Nephron progenitor cell (in vitro differentiated cells): ENCODE data around the gene OR51L1.
"Not testable (repeated sequence)": the region's sequence is repeated elsewhere in the genome, so short reads cannot be mapped to it uniquely, and the experiment has no call there.

Source experiments
- DNase-seq: peaks from one replicate; pipeline ENCODE4 v3.0.0; 2021
- H3K27ac Mint-ChIP-seq: 2 replicates; pipeline ENCODE4 v1.8.0; 2021; ENCODE audit warnings: mild to moderate bottlenecking, moderate library complexity, mixed read lengths
- H3K27me3 Mint-ChIP-seq: 2 replicates; pipeline ENCODE4 v1.8.0; 2021; ENCODE audit warnings: mild to moderate bottlenecking, low read depth, mixed read lengths; ENCODE audit not compliant: poor library complexity
- H3K36me3 Mint-ChIP-seq: 2 replicates; pipeline ENCODE4 v1.8.0; 2021; ENCODE audit warnings: low read depth, mixed read lengths
- H3K4me1 Mint-ChIP-seq: 2 replicates; pipeline ENCODE4 v1.8.0; 2021; ENCODE audit warnings: mixed read lengths
- H3K4me3 Mint-ChIP-seq: 2 replicates; pipeline ENCODE4 v1.8.0; 2021; ENCODE audit warnings: mild to moderate bottlenecking, moderate library complexity, mixed read lengths
- H3K9me3 Mint-ChIP-seq: 2 replicates; pipeline ENCODE4 v1.8.0; 2021; ENCODE audit warnings: mild to moderate bottlenecking, moderate library complexity, mixed read lengths
- CTCF ChIP-seq: fragments of 200-600 bp; sonication (generic); IDR thresholded peaks from 2 replicates; pipeline ENCODE4 v1.5.0; 2021; ENCODE audit warnings: antibody characterized with exemption

The OR51L1 gene, protein sequence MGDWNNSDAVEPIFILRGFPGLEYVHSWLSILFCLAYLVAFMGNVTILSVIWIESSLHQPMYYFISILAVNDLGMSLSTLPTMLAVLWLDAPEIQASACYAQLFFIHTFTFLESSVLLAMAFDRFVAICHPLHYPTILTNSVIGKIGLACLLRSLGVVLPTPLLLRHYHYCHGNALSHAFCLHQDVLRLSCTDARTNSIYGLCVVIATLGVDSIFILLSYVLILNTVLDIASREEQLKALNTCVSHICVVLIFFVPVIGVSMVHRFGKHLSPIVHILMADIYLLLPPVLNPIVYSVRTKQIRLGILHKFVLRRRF

GRCh38 chr11:4994551-4994950, at the start of gene OR51L1:
TSS of gene OR51L1 (plus strand) at chr11:4994851. CDS start at chr11:4998983, 4,132 bp downstream.
- H3K4me1 Mint-ChIP-seq, result peaks cover 4% of the 10 kb centered on the region
- H3K9me3 Mint-ChIP-seq, result no peaks in the 10 kb centered on the region
- H3K4me3 Mint-ChIP-seq, result no peak within 1 kb of the TSS
- no peak within 1 kb of the TSS for H3K27ac Mint-ChIP-seq
- peaks cover 9% of the 10 kb centered on the region for H3K27me3 Mint-ChIP-seq
- H3K36me3 Mint-ChIP-seq, result no peaks in the 10 kb centered on the region
- no peak for DNase-seq
- no peak for TF ChIP-seq CTCF

DNA sequence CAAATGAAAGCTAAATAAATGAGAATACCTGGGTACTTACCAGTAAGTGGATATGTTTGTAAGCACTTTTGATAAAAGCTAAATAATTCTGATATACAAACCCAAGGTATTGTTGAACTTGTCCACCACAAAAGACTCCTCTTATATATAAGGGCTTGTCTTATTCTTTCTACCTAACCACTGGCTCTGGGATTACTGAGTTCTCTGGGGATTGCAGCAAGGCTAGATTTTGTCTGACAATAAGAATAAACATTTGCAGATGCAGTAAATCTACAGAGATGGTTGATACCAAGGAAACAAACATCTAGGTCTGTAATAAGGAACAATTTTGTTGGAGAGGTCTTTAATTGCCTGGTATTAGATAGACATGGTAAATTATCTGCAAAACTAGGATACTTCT, 47.1 kb upstream of the OR51L1 start, which contains the start of gene OR51A4:
TSS of gene OR51A4 (minus strand) at position 101 of the 400 bp plus-strand sequence. CDS start 505 bp downstream, outside the sequence.
- no peak within 1 kb of the TSS for H3K27ac Mint-ChIP-seq
- TF ChIP-seq CTCF, result no peak
- H3K9me3 Mint-ChIP-seq, result no peaks in the 10 kb centered on the region
- no peaks in the 10 kb centered on the region for H3K27me3 Mint-ChIP-seq
- no peaks in the 10 kb centered on the region for H3K4me1 Mint-ChIP-seq
- no peaks in the 10 kb centered on the region for H3K36me3 Mint-ChIP-seq
- no peak for DNase-seq
- H3K4me3 Mint-ChIP-seq, result no peak within 1 kb of the TSS

- not testable (repeated sequence) for DNase-seq, H3K4me1 Mint-ChIP-seq, H3K4me3 Mint-ChIP-seq, H3K27ac Mint-ChIP-seq, H3K36me3 Mint-ChIP-seq, H3K27me3 Mint-ChIP-seq, H3K9me3 Mint-ChIP-seq
Observed at GRCh38 chr11:4955613-4956012, 39.0 kb upstream of the OR51L1 start, which contains the start of gene OR51A2. TSS of gene OR51A2 (minus strand) at chr11:4955713. CDS start at chr11:4955713, 0 bp downstream.

DNA sequence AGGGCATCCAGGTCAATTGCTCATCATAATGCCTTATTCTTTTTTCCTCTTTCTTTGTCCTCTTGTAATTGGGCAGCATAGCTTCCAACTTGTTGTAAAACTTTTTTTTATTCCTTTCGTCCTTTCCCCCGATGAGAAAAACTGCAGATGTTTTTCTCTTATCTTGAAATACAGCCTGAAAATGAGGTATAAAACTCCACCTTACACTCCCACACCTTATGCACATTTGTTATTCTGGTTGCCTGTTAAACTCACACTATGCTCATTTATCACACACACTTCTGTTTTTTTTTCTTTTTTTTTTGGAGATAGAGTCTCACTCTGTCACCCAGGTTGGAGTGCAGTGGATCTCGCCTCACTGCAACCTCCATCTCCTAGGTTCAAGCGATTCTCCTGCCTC, 37.3 kb upstream of the OR51L1 start:
- Mint-ChIP-seq H3K36me3 (no peaks in the 10 kb centered on the region), H3K4me3 (no peak overlapping the region), H3K9me3 (no peaks in the 10 kb centered on the region), H3K27me3 (peaks cover 9% of the 10 kb centered on the region), H3K27ac (no peak overlapping the region), H3K4me1 (no peaks in the 10 kb centered on the region)
- no peak for TF ChIP-seq CTCF
- DNase-seq, result no peak

DNA sequence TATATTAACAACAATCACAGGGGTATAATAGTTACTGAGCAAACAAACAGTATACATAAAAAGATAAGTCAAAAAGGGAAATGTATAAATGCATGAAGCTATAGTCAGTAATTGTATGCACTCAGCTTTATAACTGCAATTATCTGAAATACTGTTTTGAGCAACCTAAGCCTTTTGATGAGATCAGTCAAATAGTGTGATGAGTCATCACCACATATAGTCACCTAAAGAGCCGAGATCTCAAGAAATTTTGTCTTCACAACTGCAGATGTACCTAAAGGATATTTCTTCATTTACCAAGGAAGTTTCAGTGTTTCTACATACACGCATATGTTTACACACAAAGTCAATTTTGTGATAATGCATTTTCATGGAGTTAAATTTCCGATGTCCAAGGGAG, 33.8 kb upstream of the OR51L1 start:
- Mint-ChIP-seq H3K36me3 (no peaks in the 10 kb centered on the region), H3K27ac (no peak overlapping the region), H3K4me1 (no peaks in the 10 kb centered on the region)

GRCh38 chr11:4962816-4963215, 31.8 kb upstream of the OR51L1 start:
- no peak overlapping the region for H3K27ac Mint-ChIP-seq

More for the DNA sequence above, 33.8 kb upstream of the OR51L1 start:
- no peak for TF ChIP-seq CTCF
- DNase-seq, result no peak
- Mint-ChIP-seq H3K4me3 (no peak overlapping the region), H3K27me3 (peaks cover 8% of the 10 kb centered on the region), H3K9me3 (peaks cover 18% of the 10 kb centered on the region)

More at GRCh38 chr11:4962816-4963215, 31.8 kb upstream of the OR51L1 start:
- Mint-ChIP-seq H3K36me3 (no peaks in the 10 kb centered on the region), H3K9me3 (peaks cover 18% of the 10 kb centered on the region), H3K4me3 (no peak overlapping the region), H3K27me3 (peaks cover 8% of the 10 kb centered on the region), H3K4me1 (no peaks in the 10 kb centered on the region)
- no peak for TF ChIP-seq CTCF
- DNase-seq, result no peak
